ENCODE results near the gene ACTA2. TPM values are rescaled to one million over a fixed set of nuclear protein-coding genes. Genes with fewer than 3 reads are reported as not detected.

Gene ACTA2
- polyA plus RNA-seq, 1 of the 3 experiments (the other 2 are of a cell fraction): 130 TPM

DNA sequence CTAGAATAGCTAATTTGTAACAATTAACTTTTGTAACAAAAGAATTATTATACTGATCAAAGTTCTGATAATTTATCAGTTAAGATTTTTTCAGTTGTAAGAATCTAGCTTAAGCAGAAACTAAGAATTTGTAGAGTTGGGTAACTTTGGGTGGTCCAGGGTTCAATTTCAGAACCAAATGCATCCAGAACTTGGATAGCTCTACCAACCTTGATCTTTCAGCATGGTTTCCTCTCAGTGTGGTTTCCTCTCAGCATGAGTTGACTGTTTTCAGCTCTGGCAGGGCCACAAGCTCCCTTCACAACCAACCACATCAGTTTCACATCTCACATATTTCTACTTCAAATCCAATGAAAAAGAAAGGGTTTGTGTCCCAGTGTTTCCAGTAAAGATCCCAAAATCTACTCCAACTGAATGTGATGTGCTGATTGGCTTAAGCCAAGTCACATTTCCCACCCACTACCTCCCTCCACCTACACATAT lies 34.7 kb upstream of the ACTA2 start:
- Histone ChIP-seq H3K4me2 (no peak overlapping the region), H3K4me1 (ENCODE audit: control insufficient read depth in 1 of 2, insufficient read depth in 2 of 2, low read depth in 1 of 2, low read length in 1 of 2) (peaks cover 8 to 29% of the 10 kb centered on the region in 2 experiments; a peak in 3 of 4 replicates), H3K36me3 (replicated peaks in 1 of 2; ENCODE audit: control insufficient read depth in 1 of 2, insufficient read depth in 2 of 2, low read length in 1 of 2) (peaks cover 0 to under 1% of the 10 kb centered on the region in 2 experiments), H3K9me2 (no peaks in the 10 kb centered on the region), H3F3A (replicated peaks; ENCODE audit: insufficient read depth) (peaks cover 15% of the 10 kb centered on the region), H3K9me3 (no peaks in the 10 kb centered on the region), H3K27ac (ENCODE audit: low read depth in 2 of 2, low read length in 1 of 2) (no peak overlapping the region), H3K9ac (no peak overlapping the region), H3K79me2 (ENCODE audit: insufficient read depth) (peaks cover 10% of the 10 kb centered on the region; the same call in 1 of the 2 replicates), H2AFZ (ENCODE audit: low read depth) (no peak overlapping the region), H3K27me3 (ENCODE audit: insufficient read depth) (no peaks in the 10 kb centered on the region), H3K4me3 (ENCODE audit: low read depth in 2 of 2, low read length in 1 of 2) (no peak overlapping the region), H4K20me1 (ENCODE audit: insufficient read depth) (no peaks in the 10 kb centered on the region)
- DNase-seq: no peak
- TF ChIP-seq YY1 (IDR thresholded peaks at IDR 0.05; ENCODE audit: low read depth): no peak
- TF ChIP-seq RCOR1 (IDR thresholded peaks at IDR 0.05; ENCODE audit: low read length): no peak
- no peak for TF ChIP-seq PBX3 (IDR thresholded peaks at IDR 0.05)
- TF ChIP-seq, protein P1, sequence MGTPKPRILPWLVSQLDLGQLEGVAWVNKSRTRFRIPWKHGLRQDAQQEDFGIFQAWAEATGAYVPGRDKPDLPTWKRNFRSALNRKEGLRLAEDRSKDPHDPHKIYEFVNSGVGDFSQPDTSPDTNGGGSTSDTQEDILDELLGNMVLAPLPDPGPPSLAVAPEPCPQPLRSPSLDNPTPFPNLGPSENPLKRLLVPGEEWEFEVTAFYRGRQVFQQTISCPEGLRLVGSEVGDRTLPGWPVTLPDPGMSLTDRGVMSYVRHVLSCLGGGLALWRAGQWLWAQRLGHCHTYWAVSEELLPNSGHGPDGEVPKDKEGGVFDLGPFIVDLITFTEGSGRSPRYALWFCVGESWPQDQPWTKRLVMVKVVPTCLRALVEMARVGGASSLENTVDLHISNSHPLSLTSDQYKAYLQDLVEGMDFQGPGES (IDR thresholded peaks at IDR 0.05; ENCODE audit: low read depth, low read length): no peak
- POLR2A ChIA-PET: no interaction called here
- CTCF ChIA-PET: interaction anchor here (0.6 to 13.7 kb wide), 48 partner anchors 8 to 415 kb away, joined by 3 to 314 read pairs (median 4); partner anchors contain the start of gene STAMBPL1

DNA sequence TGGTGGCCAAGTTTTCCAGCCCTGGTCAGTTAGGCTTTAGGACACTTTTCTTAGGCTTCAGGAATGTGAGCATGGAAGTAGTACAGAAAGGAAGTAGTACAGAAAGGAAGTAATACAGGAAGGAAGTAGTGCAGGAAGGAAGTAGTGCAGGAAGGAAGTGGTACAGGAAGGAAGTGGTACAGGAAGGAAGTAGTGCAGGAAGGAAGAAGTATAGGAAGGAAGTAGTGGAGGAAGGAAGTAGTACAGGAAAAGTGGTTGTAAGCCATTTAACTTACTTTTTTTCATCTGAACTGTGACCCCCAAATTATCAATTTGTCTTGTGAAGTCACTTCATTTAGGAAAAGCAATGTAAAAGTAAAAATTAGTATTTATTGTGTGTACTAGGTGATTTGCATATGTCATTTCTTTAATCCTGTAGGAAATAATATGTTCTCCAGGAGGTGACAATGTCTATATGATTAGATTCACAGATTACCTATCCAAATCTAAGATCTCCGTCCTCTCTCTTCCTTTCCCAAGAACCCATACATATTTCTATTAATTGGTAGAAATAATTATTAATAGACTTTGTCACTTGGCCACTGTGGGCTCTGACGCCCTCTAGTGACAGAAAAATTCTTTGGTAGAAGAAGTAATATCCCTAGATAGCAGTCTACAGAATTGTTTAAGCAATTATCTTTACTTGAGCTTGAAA lies 34.1 kb upstream of the ACTA2 start:
- ChIA-PET POLR2A (no interaction called here), CTCF (interaction anchor here (0.6 to 13.7 kb wide), 50 partner anchors 8 to 414 kb away, joined by 3 to 314 read pairs (median 4); partner anchors contain the start of gene STAMBPL1)
- DNase-seq: peak; percentile 45
- whole genome bisulfite sequencing (ENCODE audit: low lambda C conversion rate): 9% methylated on average over 2 of the region's 2 CpGs
- no peak overlapping the region for H2AFZ ChIP-seq (ENCODE audit: low read depth)
- peaks cover 4% of the 10 kb centered on the region; the same call in 1 of the 2 replicates for H3K79me2 ChIP-seq (ENCODE audit: insufficient read depth)
- no peak overlapping the region for H3K4me3 ChIP-seq (ENCODE audit: low read depth in 2 of 2, low read length in 1 of 2)
- H3F3A ChIP-seq (replicated peaks; ENCODE audit: insufficient read depth): peaks cover 15% of the 10 kb centered on the region
- TF ChIP-seq, protein P2, sequence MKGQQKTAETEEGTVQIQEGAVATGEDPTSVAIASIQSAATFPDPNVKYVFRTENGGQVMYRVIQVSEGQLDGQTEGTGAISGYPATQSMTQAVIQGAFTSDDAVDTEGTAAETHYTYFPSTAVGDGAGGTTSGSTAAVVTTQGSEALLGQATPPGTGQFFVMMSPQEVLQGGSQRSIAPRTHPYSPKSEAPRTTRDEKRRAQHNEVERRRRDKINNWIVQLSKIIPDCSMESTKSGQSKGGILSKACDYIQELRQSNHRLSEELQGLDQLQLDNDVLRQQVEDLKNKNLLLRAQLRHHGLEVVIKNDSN (IDR thresholded peaks at IDR 0.05; ENCODE audit: borderline replicate concordance, low read depth): no peak
- TF ChIP-seq SMC3 (IDR thresholded peaks at IDR 0.05; ENCODE audit: low read depth, low read length) (peak; percentile 80), RAD21 (IDR thresholded peaks at IDR 0.05; ENCODE audit: low read length) (peak; percentile 85)
- TF ChIP-seq, protein P3, sequence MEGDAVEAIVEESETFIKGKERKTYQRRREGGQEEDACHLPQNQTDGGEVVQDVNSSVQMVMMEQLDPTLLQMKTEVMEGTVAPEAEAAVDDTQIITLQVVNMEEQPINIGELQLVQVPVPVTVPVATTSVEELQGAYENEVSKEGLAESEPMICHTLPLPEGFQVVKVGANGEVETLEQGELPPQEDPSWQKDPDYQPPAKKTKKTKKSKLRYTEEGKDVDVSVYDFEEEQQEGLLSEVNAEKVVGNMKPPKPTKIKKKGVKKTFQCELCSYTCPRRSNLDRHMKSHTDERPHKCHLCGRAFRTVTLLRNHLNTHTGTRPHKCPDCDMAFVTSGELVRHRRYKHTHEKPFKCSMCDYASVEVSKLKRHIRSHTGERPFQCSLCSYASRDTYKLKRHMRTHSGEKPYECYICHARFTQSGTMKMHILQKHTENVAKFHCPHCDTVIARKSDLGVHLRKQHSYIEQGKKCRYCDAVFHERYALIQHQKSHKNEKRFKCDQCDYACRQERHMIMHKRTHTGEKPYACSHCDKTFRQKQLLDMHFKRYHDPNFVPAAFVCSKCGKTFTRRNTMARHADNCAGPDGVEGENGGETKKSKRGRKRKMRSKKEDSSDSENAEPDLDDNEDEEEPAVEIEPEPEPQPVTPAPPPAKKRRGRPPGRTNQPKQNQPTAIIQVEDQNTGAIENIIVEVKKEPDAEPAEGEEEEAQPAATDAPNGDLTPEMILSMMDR (IDR thresholded peaks at IDR 0.05): peak; percentile 95
- H3K27me3 ChIP-seq (ENCODE audit: insufficient read depth): no peaks in the 10 kb centered on the region
- H4K20me1 ChIP-seq (ENCODE audit: insufficient read depth): no peaks in the 10 kb centered on the region
- H3K4me1 ChIP-seq (ENCODE audit: control insufficient read depth in 1 of 2, insufficient read depth in 2 of 2, low read depth in 1 of 2, low read length in 1 of 2): peaks cover 6 to 34% of the 10 kb centered on the region in 2 experiments; a peak in 3 of 4 replicates
- no peaks in the 10 kb centered on the region for H3K9me2 ChIP-seq
- H3K4me2 ChIP-seq: no peak overlapping the region
- H3K36me3 ChIP-seq (replicated peaks in 1 of 2; ENCODE audit: control insufficient read depth in 1 of 2, insufficient read depth in 2 of 2, low read length in 1 of 2): peaks cover 2 to 5% of the 10 kb centered on the region in 2 experiments
- H3K9ac ChIP-seq: no peak overlapping the region
- H3K9me3 ChIP-seq: no peaks in the 10 kb centered on the region
- no peak overlapping the region for H3K27ac ChIP-seq (ENCODE audit: low read depth in 2 of 2, low read length in 1 of 2)

Measured in SK-N-SH (cell line).